MM.1S (cell line): ENCODE data around the gene ANKS6.
A peak's percentile ranks its signal among the peaks of the same experiment; 100 is the strongest.

ENCODE experiments used
- DNase-seq: peaks from one replicate; pipeline ENCODE4 v3.0.0-alpha.2; 2015
- H2AFZ ChIP-seq: fragments of 300-600 bp; sonication (generic); 2 replicates; pipeline ENCODE4 v1.6.0; 2016; ENCODE audit warnings: antibody characterized with exemption, low read length
- H3F3A ChIP-seq: fragments of 300-600 bp; sonication (generic); 2 replicates; pipeline ENCODE4 v1.6.1; 2016; ENCODE audit warnings: mild to moderate bottlenecking, antibody characterized with exemption, low read length, moderate library complexity, mixed read lengths; ENCODE audit not compliant: insufficient read depth
- H3K27ac ChIP-seq: fragments of 300-600 bp; sonication (generic); 2 replicates; pipeline ENCODE4 v1.5.1; 2016; ENCODE audit warnings: mild to moderate bottlenecking, low read length
- H3K27me3 ChIP-seq: fragments of 300-600 bp; sonication (generic); replicated peaks from 2 replicates; pipeline ENCODE4 v1.6.0; 2016; ENCODE audit warnings: low read length; ENCODE audit not compliant: insufficient read depth
- H3K36me3 ChIP-seq: fragments of 300-600 bp; sonication (generic); replicated peaks from 2 replicates; pipeline ENCODE4 v1.6.1; 2016; ENCODE audit warnings: mild to moderate bottlenecking, low read length, mixed read lengths; ENCODE audit not compliant: insufficient read depth
- H3K4me1 ChIP-seq: fragments of 300-600 bp; sonication (generic); 2 replicates; pipeline ENCODE4 v1.6.1; 2016; ENCODE audit warnings: low read length, mixed read lengths
- H3K4me2 ChIP-seq: fragments of 300-600 bp; sonication (generic); 2 replicates; pipeline ENCODE4 v1.6.0; 2016; ENCODE audit warnings: low read depth, low read length
- H3K4me3 ChIP-seq: fragments of 300-600 bp; sonication (generic); 2 replicates; pipeline ENCODE4 v1.5.1; 2016; ENCODE audit warnings: low read length, mixed read lengths
- H3K79me2 ChIP-seq: fragments of 300-600 bp; sonication (generic); 2 replicates; pipeline ENCODE4 v1.6.1; 2016; ENCODE audit warnings: mixed run types, low read length, mixed read lengths
- H3K9ac ChIP-seq: fragments of 300-600 bp; sonication (generic); 2 replicates; pipeline ENCODE4 v1.6.1; 2016; ENCODE audit warnings: low read length, mixed read lengths
- H3K9me2 ChIP-seq: fragments of 300-600 bp; sonication (generic); replicated peaks from 2 replicates; pipeline ENCODE4 v1.6.1; 2016; ENCODE audit warnings: mild to moderate bottlenecking, low read length, mixed read lengths; ENCODE audit not compliant: insufficient read depth
- H3K9me3 ChIP-seq: fragments of 300-600 bp; sonication (generic); replicated peaks from 2 replicates; pipeline ENCODE4 v1.6.1; 2016; ENCODE audit warnings: mild to moderate bottlenecking, low read length, mixed read lengths; ENCODE audit not compliant: insufficient read depth
- H4K20me1 ChIP-seq: fragments of 300-600 bp; sonication (generic); 2 replicates; pipeline ENCODE4 v1.6.1; 2016; ENCODE audit warnings: mild to moderate bottlenecking, low read length, moderate library complexity, mixed read lengths; ENCODE audit not compliant: insufficient read depth
- CTCF ChIP-seq: fragments of 300-600 bp; sonication (generic); IDR thresholded peaks from 2 replicates; pipeline ENCODE4 v1.5.1; 2016; ENCODE audit warnings: antibody characterized with exemption, low read length, mixed read lengths
- EZH2 ChIP-seq: fragments of 300-600 bp; sonication (generic); optimal IDR thresholded peaks from 2 replicates; pipeline ENCODE3; 2017; ENCODE audit warnings: low read depth, mild to moderate bottlenecking, antibody characterized with exemption, low read length, mixed read lengths
- EZH2phosphoT487 ChIP-seq: fragments of 300-600 bp; sonication (generic); IDR thresholded peaks from 2 replicates; pipeline ENCODE4 v1.6.1; 2018; ENCODE audit warnings: antibody characterized with exemption, low read length

ANKS6 gene

GRCh38 chr9:98791608-98792490 lies 4.5 kb downstream of the ANKS6 start:
- H3K9ac ChIP-seq = no peak overlapping the region
- no peak overlapping the region for H3K27ac ChIP-seq
- peaks cover 8% of the 10 kb centered on the region; the same call in 1 of the 2 replicates for H3K4me1 ChIP-seq
- H3K9me3 ChIP-seq = no peaks in the 10 kb centered on the region
- no peaks in the 10 kb centered on the region for H4K20me1 ChIP-seq
- TF ChIP-seq EZH2 = no peak
- no peak for TF ChIP-seq CTCF
- no peak for TF ChIP-seq EZH2phosphoT487
- H3K9me2 ChIP-seq = no peaks in the 10 kb centered on the region
- H3K4me2 ChIP-seq = no peak overlapping the region
- peaks cover 8% of the 10 kb centered on the region; the same call in 1 of the 2 replicates for H3K79me2 ChIP-seq
- H3F3A ChIP-seq = no peaks in the 10 kb centered on the region
- H3K4me3 ChIP-seq = no peak overlapping the region
- no peak overlapping the region for H2AFZ ChIP-seq
- no peaks in the 10 kb centered on the region for H3K36me3 ChIP-seq
- DNase-seq = no peak
- H3K27me3 ChIP-seq = peaks cover 1% of the 10 kb centered on the region; the same call in 1 of the 2 replicates

DNA sequence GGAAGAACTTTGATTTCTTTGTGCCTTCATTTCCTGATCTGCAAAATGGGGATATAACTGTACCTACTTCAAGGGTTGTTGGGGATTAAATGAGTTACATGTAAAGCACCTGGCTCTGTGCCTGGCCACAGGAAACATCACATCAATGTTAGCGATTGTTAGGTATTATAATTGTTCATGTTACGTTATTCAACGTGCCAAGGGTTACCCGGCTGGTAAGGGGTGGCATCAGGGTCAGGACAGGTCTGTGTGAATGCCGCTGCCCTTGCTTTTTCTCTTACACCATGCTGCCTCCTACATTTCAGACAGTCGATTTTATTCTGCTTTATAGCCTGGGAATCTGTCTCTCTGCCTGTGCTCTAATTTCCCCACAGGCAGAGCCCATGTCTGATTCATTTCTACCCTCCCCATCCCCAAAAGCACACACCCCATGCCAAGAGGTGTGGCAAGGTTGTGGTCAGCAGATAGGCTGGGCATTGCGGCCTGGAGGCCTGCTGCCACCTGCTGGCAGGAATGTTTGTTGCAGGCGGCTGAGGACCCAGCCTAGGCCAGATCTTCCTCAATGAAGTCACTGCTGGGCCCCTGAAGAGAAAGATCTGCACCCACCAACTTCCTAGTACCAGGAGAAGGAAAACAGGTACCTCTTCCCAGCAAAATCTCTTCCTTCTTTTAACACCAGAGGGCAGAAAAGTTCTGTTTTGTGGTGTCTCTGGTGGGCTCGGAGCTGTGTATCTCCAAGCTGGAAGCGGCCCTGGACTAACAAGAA lies 5.3 kb downstream of the ANKS6 start:
- H4K20me1 ChIP-seq = no peaks in the 10 kb centered on the region
- no peak overlapping the region for H3K27ac ChIP-seq
- H3K36me3 ChIP-seq = no peaks in the 10 kb centered on the region
- peak; percentile 72 for DNase-seq
- H3K27me3 ChIP-seq = no peaks in the 10 kb centered on the region
- TF ChIP-seq EZH2 (no peak), CTCF (peak; percentile 98)
- no peaks in the 10 kb centered on the region for H3K9me2 ChIP-seq
- H3K4me3 ChIP-seq = no peak overlapping the region
- no peaks in the 10 kb centered on the region for H3K9me3 ChIP-seq
- H3F3A ChIP-seq = no peaks in the 10 kb centered on the region
- no peak overlapping the region for H3K9ac ChIP-seq
- no peak overlapping the region for H2AFZ ChIP-seq
- H3K79me2 ChIP-seq = peaks cover 8% of the 10 kb centered on the region; the same call in 1 of the 2 replicates
- no peak overlapping the region for H3K4me2 ChIP-seq
- peaks cover 8% of the 10 kb centered on the region; the same call in 1 of the 2 replicates for H3K4me1 ChIP-seq

- Histone ChIP-seq H3K9me3 (no peaks in the 10 kb centered on the region), H3K27me3 (no peaks in the 10 kb centered on the region), H4K20me1 (no peaks in the 10 kb centered on the region), H3K4me1 (peaks cover 4% of the 10 kb centered on the region; the same call in 1 of the 2 replicates), H3F3A (no peaks in the 10 kb centered on the region), H3K9me2 (no peaks in the 10 kb centered on the region), H3K4me2 (no peak overlapping the region), H3K79me2 (peaks cover 1% of the 10 kb centered on the region; the same call in 1 of the 2 replicates), H2AFZ (no peak overlapping the region), H3K27ac (no peak overlapping the region), H3K36me3 (no peaks in the 10 kb centered on the region), H3K4me3 (no peak overlapping the region), H3K9ac (no peak overlapping the region)
- no peak for TF ChIP-seq CTCF
- no peak for TF ChIP-seq EZH2phosphoT487
- TF ChIP-seq EZH2 = no peak
- no peak for DNase-seq
Measured at GRCh38 chr9:98790134-98790841, 6.1 kb downstream of the ANKS6 start.
